HL-60 (cell line): ENCODE measurements around the gene TTC28.

Experiments used
- CTCF ChIP-seq: IDR thresholded peaks from one replicate; pipeline ENCODE4 v1.5.1; 2011; ENCODE audit warnings: low read length, control low read depth, inconsistent platforms; ENCODE audit not compliant: insufficient read depth
- GABPA ChIP-seq: IDR thresholded peaks from 2 replicates; pipeline ENCODE4 v1.6.1; 2012; ENCODE audit warnings: low read depth
- POLR2AphosphoS5 ChIP-seq: IDR thresholded peaks from 2 replicates; pipeline ENCODE4 v1.6.1; 2012; ENCODE audit warnings: low read depth
- REST ChIP-seq: IDR thresholded peaks from 2 replicates; pipeline ENCODE4 v1.6.1; 2012; ENCODE audit warnings: low read depth; ENCODE audit not compliant: insufficient replicate concordance
- SPI1 ChIP-seq: IDR thresholded peaks from 2 replicates; pipeline ENCODE4 v1.6.1; 2012; ENCODE audit warnings: low read depth, mild to moderate bottlenecking, borderline replicate concordance

DNA sequence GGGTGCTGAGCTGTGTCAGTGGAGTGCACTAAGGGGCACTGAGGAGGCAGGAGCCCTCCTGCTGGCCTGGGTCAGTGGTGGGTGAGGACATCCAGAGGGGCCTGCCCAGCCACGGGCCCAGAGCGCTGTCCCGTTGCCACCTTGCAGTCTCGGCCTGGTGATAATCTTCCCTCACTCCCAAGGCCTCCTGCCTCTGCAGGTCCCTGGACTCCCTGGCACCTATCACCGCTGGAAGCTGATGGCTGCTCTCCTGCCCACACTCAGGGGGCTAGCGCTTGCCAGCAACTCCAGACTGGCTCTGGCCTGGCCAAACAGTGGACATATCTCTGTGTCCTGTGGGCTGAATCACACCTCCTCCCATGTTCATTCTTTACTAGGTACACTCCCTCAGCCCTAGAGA lies 674.1 kb downstream of the TTC28 start:
- TF ChIP-seq POLR2AphosphoS5 (no peak), SPI1 (no peak), CTCF (no peak), REST (no peak), GABPA (no peak)
